ENCODE measurements around the gene PARD3. TPM values are rescaled to one million over a fixed set of nuclear protein-coding genes. Genes with fewer than 3 reads are reported as not detected.

PARD3 gene
- polyA plus RNA-seq, 3 donors, result 0.51 TPM; not detected in 2

DNA sequence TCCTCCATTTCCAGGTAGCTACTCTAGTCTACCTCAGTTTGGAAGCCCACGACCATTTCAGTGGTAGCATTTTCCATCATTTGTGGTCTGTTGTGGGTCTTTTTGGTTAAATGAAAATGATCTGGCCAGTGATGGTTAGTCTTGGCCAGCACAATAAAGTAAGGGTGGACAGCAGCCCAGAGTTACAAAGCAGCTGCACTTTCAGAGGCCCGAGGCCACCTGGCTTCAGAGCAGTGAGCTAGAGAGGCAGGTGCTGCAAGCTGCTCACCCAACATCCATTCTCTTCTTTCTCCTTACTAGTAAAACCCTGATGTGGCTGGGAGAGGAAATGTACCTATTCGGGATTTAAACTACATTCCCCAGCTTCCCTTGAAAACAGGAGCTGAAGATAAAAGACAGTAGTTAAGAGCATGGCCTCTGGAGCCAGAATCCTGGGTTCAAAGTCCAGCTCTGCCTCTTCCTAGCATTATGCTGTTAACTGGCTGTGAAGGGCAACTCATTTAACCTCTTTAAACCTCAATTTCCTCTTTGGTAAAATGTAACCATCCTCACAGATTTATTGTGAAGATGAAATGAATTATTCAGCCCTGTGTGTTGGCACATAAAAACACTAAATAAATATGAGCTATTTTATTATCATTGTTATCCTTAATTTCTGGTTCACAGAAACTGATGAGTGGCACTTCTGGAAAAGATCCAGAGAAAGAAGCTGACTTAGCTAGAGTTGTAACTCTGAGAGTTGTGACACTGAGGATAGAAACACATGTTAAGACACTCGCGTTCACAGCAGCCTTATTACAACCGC, 517.4 kb downstream of the PARD3 start:
- Mint-ChIP-seq H3K36me3 (no peaks in the 10 kb centered on the region), H3K27ac (no peak overlapping the region), H3K4me3 (no peak overlapping the region), H3K4me1 (no peaks in the 10 kb centered on the region), H3K27me3 (ENCODE audit: low read depth in 3 of 3) (no peaks in the 10 kb centered on the region), H3K9me3 (peaks cover 0 to 7% (median 0%) of the 10 kb centered on the region in 7 donors)
- H3K36me3 ChIP-seq (replicated peaks in 1 of 2; ENCODE audit: control insufficient read depth in 1 of 2, insufficient read depth in 2 of 2, low read length in 2 of 2), result no peaks in the 10 kb centered on the region
- no peak for DNase-seq
- H3K27me3 ChIP-seq (ENCODE audit: control insufficient read depth in 2 of 2, insufficient read depth in 2 of 2, low read length in 2 of 2), result no peaks in the 10 kb centered on the region
- no peaks in the 10 kb centered on the region for H3K9me3 ChIP-seq (replicated peaks in 1 of 2; ENCODE audit: control insufficient read depth in 1 of 2, insufficient read depth in 1 of 2, low read length in 2 of 2)
- H2AFZ ChIP-seq (ENCODE audit: insufficient read depth, low read depth, low read length, poor library complexity, severe bottlenecking), result no peak overlapping the region
- no peak overlapping the region for H3K9ac ChIP-seq (ENCODE audit: insufficient read depth, low read length, poor library complexity, severe bottlenecking)
- no peak overlapping the region for H3K27ac ChIP-seq (ENCODE audit: low read depth in 1 of 2, low read length in 2 of 2)
- no peaks in the 10 kb centered on the region for H4K20me1 ChIP-seq (ENCODE audit: insufficient read depth, low read length)
- intact Hi-C loops (cut with micrococcal nuclease), result no loop called here
- no CpG with 5 or more reads among the region's 6 CpGs for WGBS (ENCODE audit: insufficient coverage)
- H3K4me2 ChIP-seq (replicated peaks; ENCODE audit: extremely low read depth, low read length, poor library complexity, severe bottlenecking), result no peak overlapping the region
- no peak overlapping the region for H3K4me3 ChIP-seq (replicated peaks in 1 of 3; ENCODE audit: low read depth in 2 of 3, low read length in 3 of 3)
- no peaks in the 10 kb centered on the region for H3K79me2 ChIP-seq (ENCODE audit: insufficient read depth, low read length)
- no peaks in the 10 kb centered on the region for H3K4me1 ChIP-seq (ENCODE audit: control insufficient read depth in 1 of 2, insufficient read depth in 2 of 2, low read length in 2 of 2)
- TF ChIP-seq, protein P1, sequence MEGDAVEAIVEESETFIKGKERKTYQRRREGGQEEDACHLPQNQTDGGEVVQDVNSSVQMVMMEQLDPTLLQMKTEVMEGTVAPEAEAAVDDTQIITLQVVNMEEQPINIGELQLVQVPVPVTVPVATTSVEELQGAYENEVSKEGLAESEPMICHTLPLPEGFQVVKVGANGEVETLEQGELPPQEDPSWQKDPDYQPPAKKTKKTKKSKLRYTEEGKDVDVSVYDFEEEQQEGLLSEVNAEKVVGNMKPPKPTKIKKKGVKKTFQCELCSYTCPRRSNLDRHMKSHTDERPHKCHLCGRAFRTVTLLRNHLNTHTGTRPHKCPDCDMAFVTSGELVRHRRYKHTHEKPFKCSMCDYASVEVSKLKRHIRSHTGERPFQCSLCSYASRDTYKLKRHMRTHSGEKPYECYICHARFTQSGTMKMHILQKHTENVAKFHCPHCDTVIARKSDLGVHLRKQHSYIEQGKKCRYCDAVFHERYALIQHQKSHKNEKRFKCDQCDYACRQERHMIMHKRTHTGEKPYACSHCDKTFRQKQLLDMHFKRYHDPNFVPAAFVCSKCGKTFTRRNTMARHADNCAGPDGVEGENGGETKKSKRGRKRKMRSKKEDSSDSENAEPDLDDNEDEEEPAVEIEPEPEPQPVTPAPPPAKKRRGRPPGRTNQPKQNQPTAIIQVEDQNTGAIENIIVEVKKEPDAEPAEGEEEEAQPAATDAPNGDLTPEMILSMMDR (IDR thresholded peaks at IDR 0.05), result no peak

GRCh38 chr10:34295142-34295548, 520.0 kb downstream of the PARD3 start:
- no peaks in the 10 kb centered on the region for H3K4me1 ChIP-seq (ENCODE audit: control insufficient read depth in 1 of 2, insufficient read depth in 2 of 2, low read length in 2 of 2)
- no peaks in the 10 kb centered on the region for H3K79me2 ChIP-seq (ENCODE audit: insufficient read depth, low read length)
- no peak overlapping the region for H2AFZ ChIP-seq (ENCODE audit: insufficient read depth, low read depth, low read length, poor library complexity, severe bottlenecking)
- TF ChIP-seq, protein P1 (IDR thresholded peaks at IDR 0.05), result no peak
- H3K9me3 ChIP-seq (replicated peaks in 1 of 2; ENCODE audit: control insufficient read depth in 1 of 2, insufficient read depth in 1 of 2, low read length in 2 of 2), result no peaks in the 10 kb centered on the region
- Mint-ChIP-seq H3K36me3 (no peaks in the 10 kb centered on the region), H3K27ac (peak overlapping the region in 1 of 7 donors; percentile 9), H3K27me3 (ENCODE audit: low read depth in 3 of 3) (no peaks in the 10 kb centered on the region), H3K9me3 (peaks cover 0 to 7% (median 0%) of the 10 kb centered on the region in 7 donors), H3K4me3 (no peak overlapping the region), H3K4me1 (no peaks in the 10 kb centered on the region)
- DNase-seq, result no peak
- no peaks in the 10 kb centered on the region for H3K27me3 ChIP-seq (ENCODE audit: control insufficient read depth in 2 of 2, insufficient read depth in 2 of 2, low read length in 2 of 2)
- 83% methylated on average over 1 of the region's 6 CpGs for WGBS (ENCODE audit: insufficient coverage)
- H4K20me1 ChIP-seq (ENCODE audit: insufficient read depth, low read length), result no peaks in the 10 kb centered on the region
- no peak overlapping the region for H3K27ac ChIP-seq (ENCODE audit: low read depth in 1 of 2, low read length in 2 of 2)
- H3K9ac ChIP-seq (ENCODE audit: insufficient read depth, low read length, poor library complexity, severe bottlenecking), result no peak overlapping the region
- H3K4me2 ChIP-seq (replicated peaks; ENCODE audit: extremely low read depth, low read length, poor library complexity, severe bottlenecking), result no peak overlapping the region
- H3K36me3 ChIP-seq (replicated peaks in 1 of 2; ENCODE audit: control insufficient read depth in 1 of 2, insufficient read depth in 2 of 2, low read length in 2 of 2), result no peaks in the 10 kb centered on the region
- intact Hi-C loops (cut with micrococcal nuclease), result no loop called here
- no peak overlapping the region for H3K4me3 ChIP-seq (replicated peaks in 1 of 3; ENCODE audit: low read depth in 2 of 3, low read length in 3 of 3)

All from CD14-positive monocyte (primary cell).